A673 (cell line): ENCODE data around the gene MSN.

ENCODE experiments used
- CTCF ChIP-seq: fragments of 300-800, 200-600 bp; sonication (generic); conservative IDR thresholded peaks from 2 replicates; pipeline ENCODE4 v1.5.1; 2017; ENCODE audit warnings: low read depth, mild to moderate bottlenecking, antibody characterized with exemption, low read length, moderate library complexity, mixed read lengths
- EZH2 ChIP-seq: fragments of 200-600 bp; sonication (generic); IDR thresholded peaks from 2 replicates; pipeline ENCODE4 v1.6.1; 2017; ENCODE audit warnings: borderline replicate concordance, low read depth, mild to moderate bottlenecking, mixed read lengths, antibody characterized with exemption, low read length; ENCODE audit not compliant: poor library complexity, severe bottlenecking

- TF ChIP-seq CTCF (peak; percentile 38; the same call in 1 of the 2 replicates), EZH2 (no peak)
These were observed 78.5 kb downstream of the MSN start for GRCh38 chrX:65745992-65746391.
